ENCODE measurements around the gene BCAS3.
"Not testable (repeated sequence)": the region's sequence is repeated elsewhere in the genome, so short reads cannot be mapped to it uniquely, and the experiment has no call there.

Gene BCAS3

GRCh38 chr17:60747069-60747808 is 69.6 kb downstream of the BCAS3 start:
- no peak for DNase-seq

- no peak for DNase-seq
Measured at GRCh38 chr17:60748204-60748603, 70.6 kb downstream of the BCAS3 start.

- DNase-seq, result no peak
Measured at GRCh38 chr17:60749050-60749449, 71.4 kb downstream of the BCAS3 start.

GRCh38 chr17:60749708-60750107 is 72.1 kb downstream of the BCAS3 start:
- no peak for DNase-seq

- no peak for DNase-seq
Measured at GRCh38 chr17:60750640-60751039, 73.0 kb downstream of the BCAS3 start.

GRCh38 chr17:60751884-60752283 is 74.2 kb downstream of the BCAS3 start:
- no peak for DNase-seq

GRCh38 chr17:60752873-60753577 is 75.4 kb downstream of the BCAS3 start:
- no peak for DNase-seq

- no peak for DNase-seq
Measured at GRCh38 chr17:60754057-60754604, 76.5 kb downstream of the BCAS3 start.

GRCh38 chr17:60756798-60757197 is 79.1 kb downstream of the BCAS3 start:
- not testable (repeated sequence) for DNase-seq

GRCh38 chr17:60757437-60757836 is 79.8 kb downstream of the BCAS3 start:
- no peak for DNase-seq

GRCh38 chr17:60759756-60760155 is 82.1 kb downstream of the BCAS3 start:
- DNase-seq, result no peak

- DNase-seq, result not testable (repeated sequence)
Measured at GRCh38 chr17:60761301-60761700, 83.7 kb downstream of the BCAS3 start.

- DNase-seq, result no peak
Measured at GRCh38 chr17:60766778-60767190, 89.1 kb downstream of the BCAS3 start.

- DNase-seq, result no peak
Measured at GRCh38 chr17:60767744-60768308, 90.2 kb downstream of the BCAS3 start.

GRCh38 chr17:60769327-60769726 is 91.7 kb downstream of the BCAS3 start:
- DNase-seq, result no peak

GRCh38 chr17:60770946-60771422 is 93.3 kb downstream of the BCAS3 start:
- DNase-seq, result no peak

GRCh38 chr17:60771621-60772020 is 94.0 kb downstream of the BCAS3 start:
- DNase-seq, result not testable (repeated sequence)

GRCh38 chr17:60773552-60773951 is 95.9 kb downstream of the BCAS3 start:
- DNase-seq, result no peak

GRCh38 chr17:60781880-60782412 is 104.3 kb downstream of the BCAS3 start:
- DNase-seq, result no peak

- DNase-seq, result no peak
Measured at GRCh38 chr17:60782742-60783141, 105.1 kb downstream of the BCAS3 start.

GRCh38 chr17:60790205-60790604 is 112.6 kb downstream of the BCAS3 start:
- no peak for DNase-seq

- no peak for DNase-seq
Measured at GRCh38 chr17:60792250-60792898, 114.7 kb downstream of the BCAS3 start.

- no peak for DNase-seq
Measured at GRCh38 chr17:60798576-60798975, 120.9 kb downstream of the BCAS3 start.

Data from NCI-H1694 treated with DMSO at 0.1 percent for 48 hours (cell line).